Psoas muscle (tissue), 8 donors: ENCODE measurements around the gene CNGB1. TPM values are rescaled to one million over a fixed set of nuclear protein-coding genes. Genes with fewer than 3 reads are reported as not detected.
"Not testable (repeated sequence)": the region's sequence is repeated elsewhere in the genome, so short reads cannot be mapped to it uniquely, and the experiment has no call there.

ENCODE experiments used
- ATAC-seq, 4 donors: fragments of 200-7000 bp; cut with Tn5 transposase; one replicate each; pipeline ENCODE4 v1.9.1; 2020; ENCODE audit warnings: moderate library complexity in 3 of 4, mild to moderate bottlenecking in 2 of 4
- DNase-seq, 2 donors: peaks; one replicate each; pipeline ENCODE4 v3.0.0-alpha.2; 2020
- H3K27ac ChIP-seq: fragments of 200-600 bp; one replicate; pipeline ENCODE4 v1.8.0; 2022
- H3K27me3 ChIP-seq, 3 donors: fragments of 200-600 bp in 1 of 3; one replicate each; pipeline versions ENCODE4 v1.6.1 to v1.8.0; 2013 to 2022; ENCODE audit warnings: low read length in 2 of 3, mild to moderate bottlenecking in 2 of 3, moderate library complexity in 1 of 3; ENCODE audit not compliant: insufficient read depth in 3 of 3
- H3K36me3 ChIP-seq, 2 donors: fragments of 200-600 bp in 1 of 2; one replicate each; pipeline versions ENCODE4 v1.6.1 to v1.8.0; 2013 to 2022; ENCODE audit warnings: low read depth in 1 of 2, mild to moderate bottlenecking in 1 of 2, moderate library complexity in 1 of 2; ENCODE audit not compliant: insufficient read depth in 1 of 2
- H3K4me1 ChIP-seq: fragments of 200-600 bp; one replicate; pipeline ENCODE4 v1.8.0; 2022
- H3K4me3 ChIP-seq: fragments of 200-600 bp; one replicate; pipeline ENCODE4 v1.8.0; 2022; ENCODE audit warnings: mild to moderate bottlenecking
- H3K9me3 ChIP-seq: fragments of 200-600 bp; one replicate; pipeline ENCODE4 v1.8.0; 2022
- CTCF ChIP-seq: fragments of 200-600 bp; IDR thresholded peaks from one replicate; pipeline ENCODE4 v1.8.0; 2022; ENCODE audit warnings: antibody characterized with exemption
- WGBS, 3 donors: extraction: QIAGEN DNeasy Blood & Tissue Kit; methylation state at CpG; one replicate each; pipeline versions ENCODE4 v1.1.6 to v1.1.7; 2013; 5-methylcytosine and 5-hydroxymethylcytosine counted together
- intact Hi-C, 2 donors: fragments of 100-400 bp; cut with DNase I; formaldehyde crosslinking; loops; one replicate each; pipeline versions ENCODE4 v1.11.0 to v1.14.2; 2022
- polyA plus RNA-seq, 3 donors: library from polyadenylated mRNA; stranded (reverse); fragments of 200-250 nt; gene quantifications; one replicate each; pipeline ENCODE4 v1.2.3, GENCODE V29; 2013
- total RNA-seq, 4 donors: library from RNA; stranded (reverse); fragmentation: NEBNext Ultra II Directional in 2 of 4; extraction: Animal tissue kit (Norgen Biotek cat#: 25700) in 2 of 4; gene quantifications; one replicate each; pipeline versions ENCODE4 v1.2.1 to v1.2.4, GENCODE V29; 2021 to 2023
- donor health status: healthy with polysubstance abuse.
- donor health status: DM: no; HTN: no; CAD: no; lungs with moderate emphysema.
- donor health status: Bipolar disorder and iron deficiency.
- donor health status: healthy.
- donor health status: DM: yes; HTN: yes; CAD: no.
- donor health status: DM: no; HTN: no; CAD: no.
- donor health status: DM: no; HTN: no; CAD: no.
- donor health status: DM: yes; HTN: yes; CAD: no.

Gene CNGB1
- total and polyA plus RNA-seq, 7 donors: not detected

- Histone ChIP-seq H3K36me3 (no peaks in the 10 kb centered on the region), H3K4me3 (no peak overlapping the region), H3K4me1 (no peaks in the 10 kb centered on the region), H3K9me3 (no peaks in the 10 kb centered on the region), H3K27me3 (no peaks in the 10 kb centered on the region), H3K27ac (no peak overlapping the region)
- ATAC-seq (no peak), DNase-seq (no peak)
- TF ChIP-seq CTCF: no peak
- intact Hi-C loops: no loop called here
- WGBS, 3 donors: 61 to 77% (median 75%) methylated on average over 2 of the region's 2 CpGs
These were observed 50.1 kb downstream of the CNGB1 start for GRCh38 chr16:57920880-57921229.

- no peaks in the 10 kb centered on the region for H3K9me3 ChIP-seq
- intact Hi-C loops: no loop called here
- no peaks in the 10 kb centered on the region for H3K4me1 ChIP-seq
- no peak for DNase-seq
- 83 to 84% (median 83%) methylated on average over 14 of the region's 14 CpGs for WGBS, 3 donors
- ATAC-seq: no peak
- no peaks in the 10 kb centered on the region for H3K27me3 ChIP-seq
- H3K27ac ChIP-seq: no peak overlapping the region
- no peaks in the 10 kb centered on the region for H3K36me3 ChIP-seq
- no peak for TF ChIP-seq CTCF
- no peak overlapping the region for H3K4me3 ChIP-seq
These were observed 50.6 kb downstream of the CNGB1 start for GRCh38 chr16:57920215-57920879.

- DNase-seq: no peak
- WGBS, 3 donors: 89 to 91% (median 90%) methylated on average over 6 of the region's 6 CpGs
- no peaks in the 10 kb centered on the region for H3K27me3 ChIP-seq
- intact Hi-C loops: no loop called here
- no peaks in the 10 kb centered on the region for H3K4me1 ChIP-seq
- no peak for ATAC-seq
- TF ChIP-seq CTCF: no peak
- H3K4me3 ChIP-seq: no peak overlapping the region
- no peaks in the 10 kb centered on the region for H3K9me3 ChIP-seq
- H3K36me3 ChIP-seq: no peaks in the 10 kb centered on the region
- H3K27ac ChIP-seq: no peak overlapping the region
These were observed 51.9 kb downstream of the CNGB1 start for GRCh38 chr16:57918994-57919393.

GRCh38 chr16:57918444-57918843 lies 52.5 kb downstream of the CNGB1 start:
- H3K9me3 ChIP-seq: no peaks in the 10 kb centered on the region
- intact Hi-C loops: no loop called here
- H3K27ac ChIP-seq: no peak overlapping the region
- H3K4me1 ChIP-seq: no peaks in the 10 kb centered on the region
- 73 to 81% (median 75%) methylated on average over 3 of the region's 3 CpGs for WGBS, 3 donors
- H3K36me3 ChIP-seq: no peaks in the 10 kb centered on the region
- H3K4me3 ChIP-seq: no peak overlapping the region
- no peaks in the 10 kb centered on the region for H3K27me3 ChIP-seq
- ATAC-seq: no peak
- no peak for TF ChIP-seq CTCF
- DNase-seq: no peak

GRCh38 chr16:57917929-57918328 lies 53.0 kb downstream of the CNGB1 start:
- H3K36me3 ChIP-seq, H3K27ac ChIP-seq, ATAC-seq, H3K4me1 ChIP-seq, DNase-seq, H3K27me3 ChIP-seq, intact Hi-C loops, H3K9me3 ChIP-seq, H3K4me3 ChIP-seq: not testable (repeated sequence)

GRCh38 chr16:57917489-57917888 lies 53.4 kb downstream of the CNGB1 start:
- 86 to 92% (median 91%) methylated on average over 2 of the region's 2 CpGs for WGBS, 3 donors
- DNase-seq, intact Hi-C loops, H3K36me3 ChIP-seq, H3K27ac ChIP-seq, ATAC-seq, H3K4me3 ChIP-seq, H3K27me3 ChIP-seq, H3K9me3 ChIP-seq, H3K4me1 ChIP-seq: not testable (repeated sequence)
